Mesodermal cell (in vitro differentiated cells): ENCODE data around the gene RAB4A.

Source experiments
- H3K27ac ChIP-seq: 2 replicates; pipeline ENCODE4 v1.7.0; 2013; ENCODE audit warnings: mild to moderate bottlenecking, low read depth, low read length, moderate library complexity; ENCODE audit not compliant: severe bottlenecking
- H3K36me3 ChIP-seq: 2 replicates; pipeline ENCODE4 v1.7.1; 2013; ENCODE audit warnings: mild to moderate bottlenecking, low read length, moderate library complexity; ENCODE audit not compliant: control insufficient read depth, insufficient read depth
- H3K4me1 ChIP-seq: one replicate; pipeline ENCODE4 v1.7.1; 2013; ENCODE audit warnings: mild to moderate bottlenecking, low read length; ENCODE audit not compliant: insufficient read depth, control insufficient read depth, poor library complexity, severe bottlenecking
- H3K4me3 ChIP-seq: 2 replicates; pipeline ENCODE4 v1.7.0; 2013; ENCODE audit warnings: low read length, control low read depth, mild to moderate bottlenecking; ENCODE audit not compliant: insufficient read depth, poor library complexity, severe bottlenecking; ENCODE audit errors: extremely low read depth
- H3K9me3 ChIP-seq: 2 replicates; pipeline ENCODE4 v1.7.1; 2013; ENCODE audit warnings: mild to moderate bottlenecking, low read length, moderate library complexity; ENCODE audit not compliant: control insufficient read depth
- WGBS, 2 experiments: methylation state at CpG; one replicate each; pipeline ENCODE4 v1.1.5; 2013; ENCODE audit warnings: missing lambda C conversion rate in 2 of 2; ENCODE audit not compliant: insufficient coverage in 2 of 2; 5-methylcytosine and 5-hydroxymethylcytosine counted together

The RAB4A gene

DNA sequence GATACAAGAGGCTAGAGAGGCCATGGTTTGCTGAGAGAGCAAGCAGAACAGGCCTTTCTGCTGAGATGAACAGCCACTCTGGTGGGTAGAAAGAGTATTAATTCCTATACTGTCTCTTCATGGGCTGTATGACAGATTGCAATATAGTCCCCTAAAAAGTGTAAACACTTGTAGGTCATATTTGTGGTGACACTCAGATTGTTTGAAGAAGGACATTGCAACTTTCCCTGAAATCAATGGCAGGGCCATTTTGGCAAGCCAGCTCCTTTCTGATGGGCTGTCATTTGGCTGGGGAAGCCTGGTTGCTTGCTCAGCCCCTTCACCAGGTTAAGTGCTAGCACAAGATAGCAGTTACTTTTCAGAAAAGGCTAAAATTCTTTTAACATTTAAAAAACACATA lies 27.5 kb downstream of the RAB4A start:
- peaks cover 8% of the 10 kb centered on the region for H3K4me1 ChIP-seq
- H3K4me3 ChIP-seq, result no peak overlapping the region
- H3K36me3 ChIP-seq, result peaks cover 41% of the 10 kb centered on the region
- no peak overlapping the region for H3K27ac ChIP-seq
- no peaks in the 10 kb centered on the region for H3K9me3 ChIP-seq

DNA sequence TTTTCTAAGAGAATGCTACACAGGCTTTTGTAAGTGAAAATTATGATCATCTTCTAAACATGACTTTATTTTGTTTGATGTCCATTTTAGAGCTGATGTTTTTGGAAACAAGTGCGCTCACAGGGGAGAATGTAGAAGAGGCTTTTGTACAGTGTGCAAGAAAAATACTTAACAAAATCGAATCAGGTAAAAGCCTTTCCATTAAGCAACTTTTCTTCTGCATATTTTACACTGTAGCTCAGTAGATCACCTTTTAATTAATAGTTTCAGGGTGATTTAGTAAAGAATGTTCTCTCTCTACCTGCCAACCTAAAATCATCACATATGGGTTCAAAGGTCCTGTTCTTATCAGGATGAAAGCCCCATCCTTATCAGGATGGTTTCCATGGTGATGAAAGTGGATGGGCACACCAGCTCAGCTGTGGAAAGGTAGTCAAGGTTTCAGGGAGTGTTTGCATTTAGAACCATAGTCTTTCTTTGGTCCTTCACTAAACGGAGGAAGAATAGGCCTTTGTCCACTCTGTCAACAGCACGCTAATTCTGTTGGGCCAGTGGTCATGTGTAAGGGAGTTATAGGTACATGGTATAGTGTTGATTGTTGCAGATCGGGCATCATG lies 28.1 kb downstream of the RAB4A start:
- H3K27ac ChIP-seq, result no peak overlapping the region
- peaks cover 47% of the 10 kb centered on the region for H3K36me3 ChIP-seq
- 97 to 100% methylated on average over 2 of the region's 5 CpGs for WGBS, 2 experiments
- no peaks in the 10 kb centered on the region for H3K9me3 ChIP-seq
- H3K4me1 ChIP-seq, result peaks cover 8% of the 10 kb centered on the region
- H3K4me3 ChIP-seq, result no peak overlapping the region

DNA sequence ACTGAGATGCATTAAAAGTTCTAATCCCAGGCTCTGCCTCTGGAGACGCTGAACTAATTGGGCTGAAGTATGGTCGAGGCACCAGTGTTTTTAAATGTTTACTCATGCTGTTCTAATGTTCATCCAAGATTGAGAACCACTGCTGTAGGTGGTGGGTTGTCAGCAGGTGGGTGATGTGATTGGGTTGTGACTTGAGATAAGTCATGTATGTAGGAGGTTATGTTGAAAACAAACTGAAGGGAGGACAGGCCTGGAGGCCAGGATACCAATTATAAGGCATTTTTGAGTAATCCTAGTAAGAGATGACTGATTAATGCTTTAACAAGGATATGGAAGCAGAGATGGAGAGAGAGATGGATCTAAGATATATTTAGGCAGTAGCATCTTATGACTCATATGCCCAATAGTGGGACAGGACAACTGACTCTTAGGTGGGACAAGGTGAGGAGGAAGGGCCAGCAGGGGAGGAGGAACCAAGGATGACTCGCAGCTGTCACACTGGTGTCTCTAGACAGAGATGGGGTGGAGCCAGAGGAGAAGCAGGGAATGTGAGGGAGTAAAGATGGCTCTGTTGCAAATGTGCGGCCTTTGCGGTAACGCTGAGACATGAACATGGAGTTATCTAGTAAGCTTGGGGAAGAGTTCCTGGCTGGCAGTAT lies 29.3 kb downstream of the RAB4A start:
- WGBS, 2 experiments, result 74 to 81% methylated on average over 6 of the region's 6 CpGs
- Histone ChIP-seq H3K27ac (no peak overlapping the region), H3K4me1 (peaks cover 8% of the 10 kb centered on the region), H3K9me3 (no peaks in the 10 kb centered on the region), H3K36me3 (peaks cover 54% of the 10 kb centered on the region), H3K4me3 (no peak overlapping the region)

DNA sequence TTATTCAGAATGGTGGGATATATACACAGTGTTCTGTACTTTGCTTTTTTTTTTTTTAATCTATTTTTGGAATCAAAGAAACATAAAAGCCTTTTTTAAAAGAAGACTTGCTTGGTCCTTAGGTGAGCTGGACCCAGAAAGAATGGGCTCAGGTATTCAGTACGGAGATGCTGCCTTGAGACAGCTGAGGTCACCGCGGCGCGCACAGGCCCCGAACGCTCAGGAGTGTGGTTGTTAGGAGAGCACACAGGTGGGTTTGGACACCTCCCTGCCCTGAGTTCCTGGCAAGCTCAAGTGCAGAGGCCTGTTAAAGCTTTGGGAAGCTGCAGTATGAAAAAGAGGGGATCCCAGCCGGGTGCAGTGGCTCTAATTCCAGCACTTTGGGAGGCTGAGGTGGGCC lies 31.8 kb downstream of the RAB4A start:
- no peak overlapping the region for H3K4me3 ChIP-seq
- no peak overlapping the region for H3K27ac ChIP-seq
- peaks cover 3% of the 10 kb centered on the region for H3K4me1 ChIP-seq
- whole genome bisulfite sequencing, 2 experiments, result 94 to 99% methylated on average over 7 to 8 of the region's 8 CpGs
- peaks cover 59% of the 10 kb centered on the region for H3K36me3 ChIP-seq
- H3K9me3 ChIP-seq, result no peaks in the 10 kb centered on the region

DNA sequence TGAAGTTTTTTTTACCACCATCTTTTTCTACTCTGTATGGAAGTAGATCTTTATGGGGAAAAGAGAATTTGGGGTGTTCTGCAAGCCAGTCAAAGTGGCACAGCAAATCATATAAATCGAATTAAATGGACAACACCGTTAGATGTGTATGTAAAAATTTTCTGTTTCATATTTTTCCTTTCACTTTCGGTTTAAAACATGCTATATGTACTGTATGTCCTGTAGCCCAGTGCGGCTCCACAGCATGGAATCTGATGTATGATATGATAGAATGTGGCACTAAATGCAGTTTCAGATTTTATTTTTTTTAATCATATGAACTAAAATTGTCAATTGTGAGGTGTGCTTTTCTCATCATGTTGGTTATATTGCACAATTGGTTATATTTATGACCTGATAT lies 32.9 kb downstream of the RAB4A start:
- Histone ChIP-seq H3K9me3 (no peaks in the 10 kb centered on the region), H3K4me1 (peaks cover 3% of the 10 kb centered on the region), H3K36me3 (peaks cover 62% of the 10 kb centered on the region), H3K4me3 (no peak overlapping the region), H3K27ac (no peak overlapping the region)
- no CpG with 5 or more reads among the region's 4 CpGs for WGBS, 2 experiments

DNA sequence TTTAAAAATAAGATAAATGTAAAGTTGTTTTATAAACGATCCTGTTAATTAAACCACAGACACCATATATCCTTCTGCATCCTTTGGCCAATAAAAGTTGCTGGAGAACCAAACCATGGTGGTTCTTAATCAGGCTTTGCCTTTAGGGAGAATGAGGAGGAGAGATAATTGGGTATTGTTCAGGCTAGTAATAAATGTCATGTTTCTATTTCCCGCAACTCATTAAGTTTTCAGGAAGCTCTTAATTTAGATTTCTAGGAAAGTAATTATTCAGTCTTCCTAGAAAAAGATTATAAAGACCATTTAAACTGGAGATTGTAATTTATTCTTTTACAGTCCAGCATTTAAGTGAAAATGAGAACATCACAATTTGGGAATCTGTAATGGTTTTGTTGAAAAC lies 34.5 kb downstream of the RAB4A start:
- no peak overlapping the region for H3K27ac ChIP-seq
- peaks cover 52% of the 10 kb centered on the region for H3K36me3 ChIP-seq
- no peaks in the 10 kb centered on the region for H3K9me3 ChIP-seq
- H3K4me1 ChIP-seq, result no peaks in the 10 kb centered on the region
- WGBS, 2 experiments, result no CpG with 5 or more reads among the region's 2 CpGs
- H3K4me3 ChIP-seq, result no peak overlapping the region

DNA sequence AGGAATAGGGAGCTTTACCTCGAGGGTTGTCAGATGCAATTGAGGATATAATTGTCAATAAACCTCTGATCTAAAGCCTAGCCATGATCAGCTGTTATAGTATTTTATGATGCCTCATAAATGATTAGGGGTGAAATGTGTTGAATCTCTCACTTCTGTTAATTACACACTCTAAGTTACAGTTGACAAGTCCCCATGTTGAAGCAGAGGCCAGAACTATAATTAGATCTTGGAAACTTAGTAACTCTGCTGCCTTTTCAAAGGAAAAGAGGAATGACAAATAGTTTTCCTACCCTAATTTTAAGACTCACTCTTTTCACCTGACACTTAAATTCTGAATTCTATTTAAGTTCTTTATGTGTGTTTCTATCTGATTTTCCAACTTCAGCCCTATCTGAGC lies 38.2 kb downstream of the RAB4A start:
- peaks cover 25% of the 10 kb centered on the region for H3K36me3 ChIP-seq
- H3K27ac ChIP-seq, result no peak overlapping the region
- H3K9me3 ChIP-seq, result no peaks in the 10 kb centered on the region
- H3K4me1 ChIP-seq, result no peaks in the 10 kb centered on the region
- no CpG with 5 or more reads among the region's 1 CpG for WGBS, 2 experiments
- H3K4me3 ChIP-seq, result no peak overlapping the region

- H3K9me3 ChIP-seq, result no peaks in the 10 kb centered on the region
- no peak overlapping the region for H3K27ac ChIP-seq
- WGBS, 2 experiments, result 92% methylated on average over 2 of the region's 2 CpGs; no CpG with 5 or more reads in 1 of the 2 experiments
- no peaks in the 10 kb centered on the region for H3K4me1 ChIP-seq
- peaks cover 20% of the 10 kb centered on the region for H3K36me3 ChIP-seq
- H3K4me3 ChIP-seq, result no peak overlapping the region
Measured at GRCh38 chr1:229309684-229310083, 38.8 kb downstream of the RAB4A start.

DNA sequence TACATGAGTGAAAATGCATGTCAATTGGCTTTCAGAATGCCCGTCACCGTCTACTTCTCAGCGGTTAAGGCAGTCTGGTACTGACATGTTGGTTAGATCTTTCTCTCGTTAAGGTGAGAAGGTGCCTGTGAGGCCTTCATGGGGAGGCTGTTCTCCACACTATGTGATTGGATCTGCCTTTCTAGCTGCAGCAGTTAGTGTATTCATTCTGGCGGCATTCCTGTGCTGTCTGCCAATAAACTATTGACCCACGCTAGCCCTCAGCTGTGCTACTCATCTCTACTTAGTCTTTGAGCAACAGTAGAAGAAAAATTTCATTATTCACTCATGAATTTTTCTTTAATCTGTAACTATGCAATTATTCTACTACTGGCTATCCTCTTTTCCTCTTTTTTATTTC lies 39.9 kb downstream of the RAB4A start:
- Histone ChIP-seq H3K9me3 (no peaks in the 10 kb centered on the region), H3K27ac (no peak overlapping the region), H3K4me3 (no peak overlapping the region), H3K4me1 (no peaks in the 10 kb centered on the region), H3K36me3 (peaks cover 18% of the 10 kb centered on the region)
- WGBS, 2 experiments, result 87 to 95% methylated on average over 5 of the region's 6 CpGs

- peaks cover 5% of the 10 kb centered on the region for H3K4me1 ChIP-seq
- no peaks in the 10 kb centered on the region for H3K9me3 ChIP-seq
- WGBS, 2 experiments, result 92% methylated on average over 2 of the region's 2 CpGs; no CpG with 5 or more reads in 1 of the 2 experiments
Measured at GRCh38 chr1:229316166-229316565, 45.3 kb downstream of the RAB4A start.

DNA sequence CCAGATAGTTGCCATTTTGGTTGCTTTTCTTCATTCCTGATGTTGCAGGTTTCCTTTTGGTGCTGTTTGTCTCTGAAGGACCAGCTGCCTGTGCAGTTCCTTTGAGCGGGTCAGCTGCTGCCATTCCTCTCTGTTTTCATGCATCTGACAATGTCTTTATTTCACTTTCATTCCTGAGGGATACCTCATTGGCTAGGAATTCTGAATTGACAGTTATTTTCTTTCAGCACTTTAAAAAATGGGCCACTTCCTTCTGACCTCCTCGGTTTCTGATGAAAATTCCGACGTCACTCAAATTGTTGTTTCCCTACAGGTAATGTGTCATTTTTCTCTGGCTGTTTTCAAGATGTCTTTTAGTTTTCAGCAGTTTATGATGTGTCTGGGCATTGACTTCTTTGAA lies 47.1 kb downstream of the RAB4A start:
- WGBS, 2 experiments, result 85 to 94% methylated on average over 4 of the region's 4 CpGs

More at GRCh38 chr1:229316166-229316565, 45.3 kb downstream of the RAB4A start:
- H3K27ac ChIP-seq, result no peak overlapping the region
- H3K4me3 ChIP-seq, result no peak overlapping the region
- peaks cover 20% of the 10 kb centered on the region for H3K36me3 ChIP-seq

More for the DNA sequence above, 47.1 kb downstream of the RAB4A start:
- H3K4me1 ChIP-seq, result peaks cover 5% of the 10 kb centered on the region
- peaks cover 30% of the 10 kb centered on the region for H3K36me3 ChIP-seq
- H3K4me3 ChIP-seq, result no peak overlapping the region
- no peaks in the 10 kb centered on the region for H3K9me3 ChIP-seq
- no peak overlapping the region for H3K27ac ChIP-seq
